Amniotic epithelial cell (primary cell): ENCODE data around the gene TFCP2L1.
"Not testable (repeated sequence)": the region's sequence is repeated elsewhere in the genome, so short reads cannot be mapped to it uniquely, and the experiment has no call there.

Experiments used
- DNase-seq: peaks from one replicate; pipeline ENCODE4 v3.0.0-alpha.2; 2010; ENCODE audit warnings: low read depth

TFCP2L1 gene

GRCh38 chr2:121284463-121285449, at the start of gene TFCP2L1:
Gene TFCP2L1, minus strand, starts transcription at chr2:121285202. Its CDS starts 93 bp downstream, at chr2:121285109.
- no peak for DNase-seq

GRCh38 chr2:121333834-121334558, 49.0 kb upstream of the TFCP2L1 start:
- no peak for DNase-seq

GRCh38 chr2:121333231-121333630, 48.2 kb upstream of the TFCP2L1 start:
- no peak for DNase-seq

- DNase-seq: peak; percentile 18
These were observed 46.3 kb upstream of the TFCP2L1 start for GRCh38 chr2:121331324-121331723.

GRCh38 chr2:121330921-121331320, 45.9 kb upstream of the TFCP2L1 start:
- DNase-seq: no peak

GRCh38 chr2:121329786-121330185, 44.8 kb upstream of the TFCP2L1 start:
- DNase-seq: no peak

GRCh38 chr2:121326628-121327027, 41.6 kb upstream of the TFCP2L1 start:
- DNase-seq: no peak

GRCh38 chr2:121324601-121325000, 39.6 kb upstream of the TFCP2L1 start:
- no peak for DNase-seq

GRCh38 chr2:121321476-121321875, 36.5 kb upstream of the TFCP2L1 start:
- no peak for DNase-seq

GRCh38 chr2:121319941-121320340, 34.9 kb upstream of the TFCP2L1 start:
- DNase-seq: no peak

- DNase-seq: no peak
These were observed 32.0 kb upstream of the TFCP2L1 start for GRCh38 chr2:121316986-121317385.

GRCh38 chr2:121313701-121314100, 28.7 kb upstream of the TFCP2L1 start:
- DNase-seq: not testable (repeated sequence)

- DNase-seq: no peak
These were observed 24.8 kb upstream of the TFCP2L1 start for GRCh38 chr2:121309801-121310200.

GRCh38 chr2:121309323-121309722, 24.3 kb upstream of the TFCP2L1 start:
- no peak for DNase-seq

GRCh38 chr2:121307048-121307447, 22.0 kb upstream of the TFCP2L1 start:
- DNase-seq: no peak

- no peak for DNase-seq
These were observed 19.9 kb upstream of the TFCP2L1 start for GRCh38 chr2:121304941-121305340.

GRCh38 chr2:121303531-121304263, 18.7 kb upstream of the TFCP2L1 start:
- DNase-seq: no peak

GRCh38 chr2:121301190-121301589, 16.2 kb upstream of the TFCP2L1 start:
- DNase-seq: not testable (repeated sequence)

- DNase-seq: no peak
These were observed 13.5 kb upstream of the TFCP2L1 start for GRCh38 chr2:121298476-121298875.

GRCh38 chr2:121297866-121298265, 12.9 kb upstream of the TFCP2L1 start:
- not testable (repeated sequence) for DNase-seq

- DNase-seq: peak; percentile 14
These were observed 12.3 kb upstream of the TFCP2L1 start for GRCh38 chr2:121297217-121297830.
